ENCODE results near the gene DCXR. TPM values are rescaled to one million over a fixed set of nuclear protein-coding genes. Genes with fewer than 3 reads are reported as not detected.
A peak's percentile ranks its signal among the peaks of the same experiment; 100 is the strongest.

Gene DCXR
- total RNA-seq, 1 donor from 2014 or later = 138 TPM

- Mint-ChIP-seq H3K27ac (no peak overlapping the region), H3K9me3 (no peaks in the 10 kb centered on the region), H3K4me1 (ENCODE audit: low read depth) (no peaks in the 10 kb centered on the region), H3K36me3 (ENCODE audit: low read depth) (peaks cover 16% of the 10 kb centered on the region), H3K4me3 (ENCODE audit: low read depth) (no peak overlapping the region), H3K27me3 (ENCODE audit: low read depth) (no peaks in the 10 kb centered on the region)
- intact Hi-C loops (cut with micrococcal nuclease) = no loop called here
- no peak for DNase-seq (ENCODE audit: low spot score)
Observed at GRCh38 chr17:82055965-82056728, 18.6 kb upstream of the DCXR start.

GRCh38 chr17:82055023-82055964 lies 17.8 kb upstream of the DCXR start:
- H3K27me3 Mint-ChIP-seq (ENCODE audit: low read depth) = no peaks in the 10 kb centered on the region
- H3K27ac Mint-ChIP-seq = no peak overlapping the region
- peak overlapping the region; percentile 39 for H3K4me3 Mint-ChIP-seq (ENCODE audit: low read depth)
- no peak for DNase-seq (ENCODE audit: low spot score)
- peaks cover 3% of the 10 kb centered on the region for H3K4me1 Mint-ChIP-seq (ENCODE audit: low read depth)
- intact Hi-C loops (cut with micrococcal nuclease) = no loop called here
- H3K36me3 Mint-ChIP-seq (ENCODE audit: low read depth) = peaks cover 22% of the 10 kb centered on the region
- no peaks in the 10 kb centered on the region for H3K9me3 Mint-ChIP-seq

DNA sequence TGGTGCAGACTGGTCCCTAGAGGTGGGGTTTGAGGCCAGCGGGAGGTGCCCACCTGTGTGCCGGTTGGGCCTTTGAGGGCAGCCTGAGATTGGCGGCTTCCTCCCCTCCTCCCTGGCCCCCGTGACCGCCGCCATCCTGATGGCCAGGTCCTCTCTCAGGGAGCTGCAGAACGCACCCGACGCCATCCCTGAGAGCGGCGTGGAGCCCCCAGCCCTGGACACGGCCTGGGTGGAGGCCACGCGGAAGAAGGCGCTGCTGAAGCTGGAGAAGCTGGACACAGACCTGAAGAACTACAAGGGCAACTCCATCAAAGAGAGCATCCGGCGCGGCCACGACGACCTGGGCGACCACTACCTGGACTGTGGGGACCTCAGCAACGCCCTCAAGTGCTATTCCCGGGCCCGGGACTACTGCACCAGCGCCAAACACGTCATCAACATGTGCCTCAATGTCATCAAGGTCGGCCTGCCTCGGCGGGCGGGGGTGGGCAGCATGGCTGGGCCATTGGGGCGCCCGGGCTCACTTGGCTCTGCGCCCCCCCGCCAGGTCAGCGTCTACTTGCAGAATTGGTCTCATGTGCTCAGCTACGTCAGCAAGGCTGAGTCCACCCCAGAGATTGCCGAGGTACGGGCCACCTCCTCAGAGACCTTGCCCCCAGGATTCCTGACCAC lies 17.0 kb upstream of the DCXR start:
- Mint-ChIP-seq H3K4me1 (ENCODE audit: low read depth) (peaks cover 3% of the 10 kb centered on the region), H3K27ac (no peak overlapping the region), H3K36me3 (ENCODE audit: low read depth) (peaks cover 17% of the 10 kb centered on the region), H3K27me3 (ENCODE audit: low read depth) (no peaks in the 10 kb centered on the region), H3K9me3 (no peaks in the 10 kb centered on the region), H3K4me3 (ENCODE audit: low read depth) (peak overlapping the region; percentile 39)
- no peak for DNase-seq (ENCODE audit: low spot score)
- intact Hi-C loops (cut with micrococcal nuclease) = no loop called here

- intact Hi-C loops (cut with micrococcal nuclease) = no loop called here
- H3K27me3 Mint-ChIP-seq (ENCODE audit: low read depth) = no peaks in the 10 kb centered on the region
- peak overlapping the region; percentile 76 for H3K4me3 Mint-ChIP-seq (ENCODE audit: low read depth)
- DNase-seq (ENCODE audit: low spot score) = no peak
- no peak overlapping the region for H3K27ac Mint-ChIP-seq
- no peaks in the 10 kb centered on the region for H3K9me3 Mint-ChIP-seq
- peaks cover 15% of the 10 kb centered on the region for H3K36me3 Mint-ChIP-seq (ENCODE audit: low read depth)
- peaks cover 3% of the 10 kb centered on the region for H3K4me1 Mint-ChIP-seq (ENCODE audit: low read depth)
Observed at GRCh38 chr17:82053556-82054263, 16.2 kb upstream of the DCXR start.

- peak overlapping the region; percentile 76 for H3K4me3 Mint-ChIP-seq (ENCODE audit: low read depth)
- H3K9me3 Mint-ChIP-seq = no peaks in the 10 kb centered on the region
- H3K4me1 Mint-ChIP-seq (ENCODE audit: low read depth) = peaks cover 3% of the 10 kb centered on the region
- H3K27me3 Mint-ChIP-seq (ENCODE audit: low read depth) = no peaks in the 10 kb centered on the region
- H3K36me3 Mint-ChIP-seq (ENCODE audit: low read depth) = peaks cover 15% of the 10 kb centered on the region
- no peak overlapping the region for H3K27ac Mint-ChIP-seq
- intact Hi-C loops (cut with micrococcal nuclease) = no loop called here
- DNase-seq (ENCODE audit: low spot score) = no peak
Observed at GRCh38 chr17:82053130-82053529, 15.6 kb upstream of the DCXR start.

DNA sequence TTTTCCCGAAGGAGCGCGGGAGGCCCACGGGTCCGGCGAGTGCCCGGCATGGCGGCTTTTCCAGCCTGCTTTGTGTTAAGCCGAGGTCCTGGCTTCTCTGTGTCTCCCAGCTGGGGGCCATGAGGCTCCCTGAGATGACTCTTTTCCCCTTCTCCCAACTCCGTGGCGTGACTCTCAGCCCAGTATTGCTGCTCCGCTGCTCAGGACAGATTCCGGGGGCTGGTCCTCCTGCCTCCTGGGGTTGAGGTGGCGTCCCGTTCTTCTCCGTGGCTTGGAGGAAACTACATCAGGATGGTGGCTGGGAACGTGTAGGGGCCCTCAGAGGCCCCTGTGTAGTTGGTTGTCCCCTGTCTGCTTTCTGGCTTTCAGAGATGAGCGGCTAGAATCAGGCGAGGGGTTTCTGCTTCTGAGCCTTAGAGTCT lies 15.2 kb upstream of the DCXR start:
- no peak for DNase-seq (ENCODE audit: low spot score)
- intact Hi-C loops (cut with micrococcal nuclease) = no loop called here
- H3K4me1 Mint-ChIP-seq (ENCODE audit: low read depth) = peaks cover 3% of the 10 kb centered on the region
- H3K27me3 Mint-ChIP-seq (ENCODE audit: low read depth) = no peaks in the 10 kb centered on the region
- H3K9me3 Mint-ChIP-seq = no peaks in the 10 kb centered on the region
- no peak overlapping the region for H3K27ac Mint-ChIP-seq
- H3K36me3 Mint-ChIP-seq (ENCODE audit: low read depth) = peaks cover 11% of the 10 kb centered on the region
- peak overlapping the region; percentile 76 for H3K4me3 Mint-ChIP-seq (ENCODE audit: low read depth)

DNA sequence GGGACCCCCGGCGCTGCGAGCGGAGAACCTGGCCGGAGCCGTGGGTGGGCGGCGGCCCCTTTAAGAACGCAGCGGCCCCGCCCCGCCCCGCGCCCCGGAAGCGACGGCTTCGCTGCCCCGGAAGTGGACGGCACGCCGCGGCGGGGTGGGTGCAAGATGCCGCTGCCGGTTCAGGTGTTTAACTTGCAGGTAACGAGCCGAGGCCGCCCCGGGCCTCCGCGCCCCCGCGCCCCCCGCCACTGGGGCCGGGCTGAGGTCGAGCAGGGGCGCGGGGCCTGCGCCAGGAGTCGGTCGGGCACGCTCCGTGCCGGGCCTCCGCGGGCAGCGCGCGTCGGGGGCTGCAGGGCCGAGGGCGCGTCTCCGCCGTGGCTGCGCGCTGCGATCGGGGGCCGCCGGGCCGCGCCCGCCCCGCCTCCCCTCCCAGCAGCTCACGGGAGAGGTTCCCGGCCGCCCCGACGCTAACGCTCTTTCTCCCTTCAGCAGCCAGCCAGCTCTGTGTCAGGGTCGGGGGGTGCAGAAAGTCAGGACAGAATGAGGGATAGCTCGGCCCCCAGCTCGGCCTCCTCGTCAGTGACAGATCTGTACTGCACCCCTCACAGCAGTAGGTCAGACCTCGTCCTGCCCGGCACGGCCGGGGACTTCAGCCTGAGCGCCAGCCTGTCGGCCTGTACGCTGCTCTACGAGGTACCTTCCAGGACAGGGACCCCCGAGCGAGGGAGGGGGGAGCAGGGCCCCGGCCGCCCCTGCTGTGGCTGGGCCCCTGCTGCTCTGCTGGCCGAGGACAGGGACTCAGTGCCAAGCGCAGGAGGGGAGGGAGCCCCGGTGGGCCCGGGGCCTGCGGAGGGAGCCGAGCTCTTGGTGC lies 14.5 kb upstream of the DCXR start, which contains the start of the genes GPS1 and RFNG:
GPS1 (plus strand) TSS at position 123 of the 862 bp plus-strand sequence; CDS start at position 157, 34 bp downstream.
RFNG (minus strand) TSS at position 36 of the 862 bp plus-strand sequence. CDS start 45 bp downstream, outside the sequence.
- H3K27ac Mint-ChIP-seq = peak within 1 kb of the TSS; percentile 76
- H3K4me3 Mint-ChIP-seq (ENCODE audit: low read depth) = peak within 1 kb of the TSS; percentile 87
- peak; percentile 73 for DNase-seq (ENCODE audit: low spot score)

DNA sequence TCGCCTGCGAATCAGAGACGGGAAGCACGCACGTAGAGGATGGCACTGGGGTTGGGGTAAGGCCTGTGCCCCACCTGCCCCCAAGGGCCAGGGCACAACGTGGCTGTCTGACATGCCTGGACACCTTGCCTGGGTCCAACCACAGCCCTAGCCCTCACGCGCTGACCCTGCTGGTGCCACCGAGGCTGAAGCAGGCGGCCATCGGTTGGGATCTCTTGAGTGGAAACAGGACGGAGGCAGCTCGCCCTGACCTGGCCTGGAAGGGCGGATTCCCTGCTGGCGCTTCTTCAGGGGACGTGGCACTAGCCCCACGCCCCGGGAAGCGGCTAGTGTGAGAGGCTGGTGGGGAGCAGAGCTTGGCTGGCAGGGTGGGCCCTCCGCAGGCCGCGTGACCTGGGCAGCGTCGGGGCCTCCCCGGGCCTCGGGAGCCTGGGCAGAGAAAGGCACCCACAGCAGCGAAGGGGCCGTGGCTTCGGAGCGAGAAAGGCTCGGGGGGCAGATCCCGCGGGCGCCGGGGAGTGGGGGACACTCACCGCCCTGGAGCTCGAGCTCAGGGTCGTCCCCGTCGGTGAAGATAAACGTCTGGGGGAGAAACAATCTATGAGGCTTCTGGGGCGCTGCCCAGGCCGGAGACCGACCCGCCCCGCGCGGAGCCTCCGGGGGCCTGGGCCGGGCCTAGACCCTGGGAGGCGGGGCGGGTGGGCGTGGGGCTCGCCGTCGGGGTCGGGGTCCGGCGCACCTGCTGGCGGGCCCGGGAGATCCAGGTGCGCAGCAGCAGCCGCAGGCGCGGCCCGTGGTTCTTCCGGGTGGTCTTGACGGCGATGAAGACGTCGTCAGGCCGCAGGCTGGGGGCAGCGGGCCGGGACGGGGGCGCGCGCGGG lies 13.5 kb upstream of the DCXR start:
- Mint-ChIP-seq H3K4me1 (ENCODE audit: low read depth) (peaks cover 7% of the 10 kb centered on the region), H3K27ac (peak overlapping the region; percentile 76)
- intact Hi-C loops (cut with micrococcal nuclease) = no loop called here

More for the DNA sequence above, 14.5 kb upstream of the DCXR start, which contains the start of the genes GPS1 and RFNG:
- H3K4me1 Mint-ChIP-seq (ENCODE audit: low read depth) = peaks cover 7% of the 10 kb centered on the region
- H3K27me3 Mint-ChIP-seq (ENCODE audit: low read depth) = no peaks in the 10 kb centered on the region
- intact Hi-C loops (cut with micrococcal nuclease) = no loop called here
- peaks cover 10% of the 10 kb centered on the region for H3K36me3 Mint-ChIP-seq (ENCODE audit: low read depth)
- H3K9me3 Mint-ChIP-seq = no peaks in the 10 kb centered on the region

GRCh38 chr17:82050152-82050760 lies 12.8 kb upstream of the DCXR start:
- DNase-seq (ENCODE audit: low spot score) = no peak
- no peaks in the 10 kb centered on the region for H3K9me3 Mint-ChIP-seq
- H3K27me3 Mint-ChIP-seq (ENCODE audit: low read depth) = no peaks in the 10 kb centered on the region
- peaks cover 7% of the 10 kb centered on the region for H3K4me1 Mint-ChIP-seq (ENCODE audit: low read depth)
- peak overlapping the region; percentile 76 for H3K27ac Mint-ChIP-seq
- peak overlapping the region; percentile 87 for H3K4me3 Mint-ChIP-seq (ENCODE audit: low read depth)
- intact Hi-C loops (cut with micrococcal nuclease) = no loop called here
- peaks cover 10% of the 10 kb centered on the region for H3K36me3 Mint-ChIP-seq (ENCODE audit: low read depth)

More for the DNA sequence above, 13.5 kb upstream of the DCXR start:
- Mint-ChIP-seq H3K4me3 (ENCODE audit: low read depth) (peak overlapping the region; percentile 87), H3K27me3 (ENCODE audit: low read depth) (no peaks in the 10 kb centered on the region), H3K9me3 (no peaks in the 10 kb centered on the region), H3K36me3 (ENCODE audit: low read depth) (peaks cover 10% of the 10 kb centered on the region)
- DNase-seq (ENCODE audit: low spot score) = no peak

DNA sequence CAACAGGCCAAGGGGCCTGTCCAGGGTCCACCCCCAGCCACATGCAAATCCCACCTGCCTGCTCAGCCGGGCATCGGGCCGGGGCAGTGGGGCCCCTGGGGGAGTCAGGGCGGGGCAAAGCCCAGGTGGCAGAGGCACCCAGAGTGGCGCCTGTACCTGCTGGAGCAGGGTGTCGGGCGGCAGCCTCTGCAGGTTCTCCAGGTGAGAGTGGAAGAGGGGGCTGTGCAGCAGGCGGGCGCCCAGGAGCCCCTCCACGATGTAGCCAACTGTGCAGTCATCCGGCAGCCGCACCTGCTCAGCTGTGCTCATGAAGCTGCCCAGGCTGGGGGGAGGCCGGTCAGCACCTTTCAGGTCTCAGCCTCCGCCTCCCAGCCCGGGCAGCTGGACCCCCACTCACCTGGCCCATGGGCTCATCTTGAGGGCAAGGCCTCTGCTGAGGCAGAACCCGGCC lies 12.0 kb upstream of the DCXR start:
- Mint-ChIP-seq H3K4me1 (ENCODE audit: low read depth) (peaks cover 7% of the 10 kb centered on the region), H3K36me3 (ENCODE audit: low read depth) (peaks cover 5% of the 10 kb centered on the region), H3K27ac (no peak overlapping the region), H3K9me3 (no peaks in the 10 kb centered on the region), H3K27me3 (ENCODE audit: low read depth) (no peaks in the 10 kb centered on the region), H3K4me3 (ENCODE audit: low read depth) (no peak overlapping the region)
- intact Hi-C loops (cut with micrococcal nuclease) = no loop called here
- DNase-seq (ENCODE audit: low spot score) = no peak

Measured in activated T-helper 2 cell treated with anti-CD3 and anti-CD28 coated beads, Interferon-gamma antibody, Interleukin-2, Interleukin-4, amounts not matched to agents 10 μg/mL and 5 μg/mL and 100 μg/mL, durations not matched to agents 14 hours and 24 hours and 36 hours (primary cell).